GM21737 (cell line): ENCODE data around the gene LAGE3.

Experiments
- ATAC-seq: cut with Tn5 transposase; IDR thresholded peaks from one replicate; pipeline ENCODE4 v1.9.1; 2021; ENCODE audit warnings: mild to moderate bottlenecking, moderate library complexity; ENCODE audit not compliant: unreplicated experiment

LAGE3 gene

DNA sequence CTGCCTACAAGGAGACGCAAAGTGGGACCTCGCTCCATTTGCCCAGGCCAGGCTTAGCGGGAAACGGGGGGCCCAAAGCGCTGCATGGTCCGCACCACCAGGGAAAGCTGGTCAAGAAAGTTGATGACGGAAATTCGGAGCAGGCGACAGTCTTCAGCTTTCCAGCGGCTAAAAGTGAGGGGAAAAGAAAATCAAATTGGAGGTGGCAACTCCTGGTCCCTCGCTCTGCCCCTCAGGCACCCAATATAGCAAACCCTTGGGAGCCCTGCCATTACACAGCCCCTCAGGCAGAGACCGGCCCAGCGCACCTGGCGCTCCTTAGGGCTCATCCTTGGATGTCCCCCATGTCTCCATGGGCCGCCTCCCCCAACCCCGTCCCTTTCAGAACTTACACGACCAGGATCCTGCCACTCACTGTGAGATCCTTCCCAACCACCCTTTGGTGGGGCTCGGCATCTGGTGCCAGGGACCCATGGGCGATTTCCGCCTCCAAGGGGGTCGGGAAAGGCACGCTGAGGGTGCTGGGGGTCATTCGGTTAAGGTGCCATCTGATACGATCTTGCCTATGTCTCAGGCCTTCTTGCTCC, 1.1 kb downstream of the LAGE3 start:
- ATAC-seq = no peak

DNA sequence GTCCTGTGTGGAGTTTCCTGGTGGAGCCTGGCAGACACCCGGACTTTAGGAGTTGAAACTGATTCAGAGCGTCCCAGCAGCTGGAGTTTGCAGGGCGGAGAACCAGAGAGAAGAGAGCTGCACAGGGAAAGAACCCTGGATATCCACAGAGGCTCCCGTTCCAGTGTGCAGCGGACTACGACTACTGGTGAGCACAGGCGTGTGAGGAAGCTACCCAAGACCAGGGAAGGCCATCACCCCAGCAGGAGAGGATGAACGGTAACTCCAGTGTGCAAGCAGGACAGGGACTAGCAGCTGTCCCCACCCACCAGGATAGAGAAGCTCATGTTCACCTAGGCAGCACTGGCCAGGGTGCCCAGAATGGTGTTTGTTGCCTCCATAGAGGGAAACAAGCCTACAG, 2.3 kb downstream of the LAGE3 start:
- no peak for ATAC-seq

DNA sequence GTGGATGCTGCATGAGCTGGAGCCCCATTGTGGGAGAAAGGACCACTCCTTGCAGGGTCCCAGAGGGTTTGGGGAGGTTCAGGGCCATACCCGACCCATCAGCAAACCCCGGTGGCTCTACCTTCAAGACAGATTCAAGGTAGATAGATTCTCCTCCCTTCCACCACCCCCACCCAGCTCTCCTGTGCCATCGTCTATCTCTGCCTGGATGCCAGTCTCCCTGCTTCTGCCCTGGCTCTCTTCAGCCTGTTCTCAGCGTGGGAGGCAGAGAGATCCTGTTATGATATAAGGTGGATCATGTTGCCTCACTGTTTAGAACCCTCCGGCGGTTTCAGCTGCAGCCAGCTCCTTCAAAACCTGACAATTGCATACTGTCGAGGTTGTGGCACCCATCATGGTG, 5.4 kb downstream of the LAGE3 start:
- no peak for ATAC-seq

DNA sequence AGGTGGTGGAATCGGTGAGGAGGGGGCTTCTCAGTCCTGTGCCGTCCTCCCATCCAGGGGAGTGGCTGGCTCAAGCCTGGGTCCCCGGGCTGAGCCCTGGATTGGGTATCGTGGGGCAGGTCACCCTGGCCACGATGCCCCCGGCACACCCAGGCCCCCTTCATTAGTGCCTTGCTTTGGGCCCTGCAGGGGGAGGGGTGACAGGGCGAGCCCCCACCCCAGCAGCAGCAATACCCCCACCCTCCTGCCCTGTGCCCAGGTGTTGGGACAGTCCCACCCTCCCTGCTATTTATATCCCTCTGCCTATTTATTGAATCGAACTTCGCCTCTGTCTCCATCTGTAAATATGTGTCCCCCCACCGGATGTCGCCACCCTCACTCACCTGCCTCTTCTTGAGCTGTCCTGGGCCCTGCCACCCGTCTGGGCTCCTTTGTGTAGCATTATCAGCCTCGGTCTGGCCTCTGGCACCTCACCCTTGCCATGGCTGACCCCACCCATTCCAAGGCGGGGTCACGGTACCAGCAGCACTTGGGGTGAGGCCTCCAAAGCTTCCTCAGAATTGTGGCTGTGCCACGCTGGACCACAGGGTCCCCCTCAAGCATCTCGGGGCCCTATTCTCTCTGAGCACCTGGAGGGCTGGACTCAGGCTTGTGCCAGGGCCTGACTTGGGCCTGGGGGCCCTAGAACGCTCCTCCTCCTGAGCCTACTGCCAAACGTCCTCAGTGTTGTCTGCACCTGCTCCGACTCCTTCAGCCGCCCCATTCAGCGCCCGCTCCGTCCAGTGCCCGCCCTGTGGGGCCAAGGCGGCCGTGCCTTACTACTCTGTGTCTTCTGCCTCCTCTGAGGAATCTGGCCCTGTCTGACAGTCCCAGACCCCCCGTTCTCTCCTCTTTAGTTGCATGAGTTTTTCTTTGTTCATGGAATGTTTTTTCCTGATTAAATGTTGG, 6.1 kb downstream of the LAGE3 start:
- no peak for ATAC-seq

DNA sequence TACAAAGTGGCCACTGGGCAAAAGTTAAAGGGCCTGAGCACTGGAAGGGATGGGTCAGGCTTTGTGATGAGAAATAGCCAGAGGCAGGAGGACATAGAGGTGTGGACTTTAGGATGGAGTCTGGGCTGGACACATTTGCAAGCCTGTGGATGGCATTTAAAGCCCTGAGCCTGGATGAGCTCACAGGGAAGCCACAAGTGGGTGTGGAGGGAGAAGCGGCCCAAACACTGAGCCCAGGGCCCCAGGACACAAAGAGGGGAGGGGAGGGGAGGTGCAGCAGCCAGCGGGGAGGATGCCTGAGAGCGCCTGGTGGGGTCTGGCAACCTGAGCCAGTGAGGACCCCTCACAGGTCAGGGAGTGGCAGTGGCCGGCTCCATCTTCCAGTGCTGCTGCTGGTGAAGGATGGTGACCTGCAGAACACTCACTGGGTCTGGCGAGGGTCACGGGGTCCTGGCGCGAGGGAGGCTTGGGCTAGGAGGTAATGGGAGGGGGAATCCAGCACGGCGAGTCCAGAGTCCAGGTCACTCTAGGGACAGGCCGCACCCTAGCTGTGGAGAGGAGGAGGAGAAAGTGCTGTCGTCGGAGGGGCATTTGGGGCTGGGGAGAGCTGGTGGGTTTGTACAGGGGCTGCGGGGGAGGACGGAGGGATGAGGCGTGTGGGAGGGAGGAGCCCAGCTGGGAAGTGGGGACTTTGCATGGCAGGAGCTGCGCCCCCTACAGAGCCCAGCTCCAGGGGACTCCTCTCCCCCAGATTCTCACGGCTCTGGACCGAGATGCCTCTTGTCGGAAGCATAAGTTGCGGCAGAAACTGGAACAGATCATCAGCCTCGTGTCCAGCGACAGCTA, 7.0 kb downstream of the LAGE3 start:
- ATAC-seq = no peak

DNA sequence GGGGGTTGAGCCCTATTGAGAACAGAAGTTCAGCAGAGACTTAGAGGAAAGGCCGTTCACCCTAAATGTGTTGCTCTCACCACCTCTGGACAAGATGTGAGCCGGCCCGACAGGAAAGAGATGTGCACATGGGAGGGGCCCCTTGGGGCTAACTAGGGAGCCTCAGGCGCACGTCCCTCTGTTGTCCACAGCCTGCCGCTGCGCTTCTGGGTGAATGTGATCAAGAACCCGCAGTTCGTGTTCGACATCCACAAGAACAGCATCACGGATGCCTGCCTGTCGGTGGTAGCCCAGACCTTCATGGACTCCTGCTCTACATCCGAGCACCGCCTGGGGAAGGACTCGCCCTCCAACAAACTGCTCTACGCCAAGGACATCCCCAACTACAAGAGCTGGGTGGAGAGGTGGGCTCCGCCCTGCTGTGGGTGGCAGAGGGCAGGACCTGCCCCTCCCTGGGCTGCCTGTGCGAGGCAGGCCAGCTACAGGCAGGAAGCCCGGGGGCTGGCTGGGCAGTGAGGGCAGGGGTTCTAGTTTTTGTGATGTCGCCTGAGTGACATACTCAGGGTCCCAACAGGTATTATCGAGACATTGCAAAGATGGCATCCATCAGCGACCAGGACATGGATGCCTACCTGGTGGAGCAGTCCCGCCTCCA, 8.0 kb downstream of the LAGE3 start:
- ATAC-seq = no peak

DNA sequence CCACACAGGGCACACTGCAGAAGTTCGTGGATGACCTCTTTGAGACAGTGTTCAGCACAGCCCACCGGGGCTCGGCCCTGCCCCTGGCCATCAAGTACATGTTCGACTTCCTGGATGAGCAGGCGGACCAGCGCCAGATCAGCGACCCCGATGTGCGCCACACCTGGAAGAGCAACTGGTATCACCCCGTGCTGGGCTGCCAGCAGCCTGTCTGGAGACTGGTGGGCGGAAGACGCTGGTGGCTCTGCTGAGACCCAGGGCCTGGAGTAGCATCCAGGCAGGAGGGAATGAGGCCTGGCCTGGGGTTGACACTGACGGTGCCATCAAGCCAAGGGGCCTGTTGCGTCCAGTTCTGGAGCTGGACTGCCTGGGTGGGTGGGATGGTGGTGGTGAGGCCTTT, 8.6 kb downstream of the LAGE3 start:
- ATAC-seq = no peak

DNA sequence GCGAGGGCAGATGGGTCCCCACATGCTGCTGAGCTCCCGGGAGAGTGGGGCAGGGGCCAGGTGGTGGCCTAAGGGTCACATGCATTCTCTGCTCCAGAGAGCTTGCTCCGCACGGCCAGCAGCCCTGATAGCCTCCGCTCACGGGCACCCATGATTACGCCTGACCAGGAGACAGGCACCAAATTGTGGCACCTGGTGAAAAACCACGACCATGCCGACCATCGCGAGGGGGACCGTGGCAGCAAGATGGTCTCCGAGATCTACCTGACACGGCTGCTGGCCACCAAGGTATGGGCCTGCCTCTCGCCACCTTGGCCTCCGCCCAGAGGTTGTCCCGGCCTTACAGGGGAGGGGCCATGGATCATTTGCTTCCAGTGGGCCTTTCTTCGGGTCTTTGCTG, 9.2 kb downstream of the LAGE3 start:
- no peak for ATAC-seq

DNA sequence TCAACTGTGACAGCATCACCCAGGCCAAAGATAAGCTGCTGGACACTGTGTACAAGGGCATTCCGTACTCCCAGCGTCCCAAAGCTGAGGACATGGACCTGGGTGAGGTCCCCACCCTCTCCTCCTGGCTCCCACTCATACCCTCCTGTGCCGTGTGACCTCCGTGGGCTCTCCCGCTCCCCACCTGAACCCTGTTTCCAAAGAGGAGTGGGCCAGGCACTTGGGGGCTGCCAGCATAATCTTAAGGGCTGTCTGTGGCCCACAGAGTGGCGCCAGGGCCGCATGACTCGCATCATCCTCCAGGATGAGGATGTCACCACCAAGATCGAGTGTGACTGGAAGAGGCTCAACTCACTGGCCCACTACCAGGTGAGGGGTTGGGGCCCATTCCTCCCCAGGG, 10.0 kb downstream of the LAGE3 start:
- ATAC-seq = no peak

DNA sequence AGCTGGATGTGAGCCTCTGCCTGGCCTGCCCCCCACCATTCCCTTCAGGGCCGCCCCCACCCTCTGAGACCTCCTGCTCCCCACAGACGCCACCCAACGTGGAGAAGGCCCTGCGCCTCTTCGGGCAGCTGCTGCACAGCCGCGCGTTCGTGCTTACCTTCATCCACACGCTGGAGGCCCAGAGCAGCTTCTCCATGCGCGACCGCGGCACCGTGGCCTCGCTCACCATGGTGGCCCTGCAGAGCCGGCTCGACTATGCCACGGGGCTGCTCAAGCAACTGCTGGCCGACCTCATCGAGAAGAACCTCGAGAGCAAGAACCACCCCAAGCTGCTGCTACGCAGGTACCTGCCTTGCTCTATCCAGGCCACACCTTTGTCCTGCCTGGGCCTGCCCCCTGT, 10.9 kb downstream of the LAGE3 start:
- ATAC-seq = no peak

DNA sequence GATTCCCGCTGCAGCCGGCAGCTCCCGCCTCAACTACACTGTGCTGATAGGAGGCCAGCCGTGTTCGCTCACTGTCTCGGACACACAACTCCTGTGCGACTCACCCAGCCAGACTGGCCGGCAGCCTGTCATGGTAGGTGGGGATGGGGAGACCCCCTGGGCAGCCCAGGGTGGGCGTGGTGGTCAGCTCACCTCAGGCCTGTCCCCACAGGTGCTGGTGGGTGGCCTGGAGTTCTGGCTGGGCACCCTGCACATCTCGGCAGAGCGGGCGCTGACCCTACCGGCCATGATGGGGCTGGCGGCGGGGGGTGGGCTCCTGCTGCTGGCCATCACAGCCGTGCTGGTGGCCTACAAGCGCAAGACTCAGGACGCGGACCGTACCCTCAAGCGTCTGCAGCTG, 11.5 kb downstream of the LAGE3 start:
- no peak for ATAC-seq

DNA sequence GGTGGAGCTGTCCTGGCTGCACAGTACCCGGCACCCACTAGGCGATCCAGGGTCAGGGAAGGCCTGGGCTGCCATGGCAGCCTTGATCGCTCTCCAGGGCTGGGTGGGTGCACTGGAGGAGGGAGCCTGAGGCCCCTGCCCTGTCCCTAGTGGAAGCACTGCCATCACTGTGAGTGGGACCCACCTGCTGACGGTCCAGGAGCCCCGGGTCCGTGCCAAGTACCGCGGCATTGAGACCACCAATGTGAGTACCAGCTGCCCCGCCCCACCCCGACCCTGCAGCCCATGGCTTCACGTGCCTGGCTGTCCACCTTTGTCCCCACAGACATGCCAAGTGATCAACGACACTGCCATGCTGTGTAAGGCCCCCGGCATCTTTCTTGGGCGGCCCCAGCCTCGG, 12.2 kb downstream of the LAGE3 start:
- no peak for ATAC-seq

DNA sequence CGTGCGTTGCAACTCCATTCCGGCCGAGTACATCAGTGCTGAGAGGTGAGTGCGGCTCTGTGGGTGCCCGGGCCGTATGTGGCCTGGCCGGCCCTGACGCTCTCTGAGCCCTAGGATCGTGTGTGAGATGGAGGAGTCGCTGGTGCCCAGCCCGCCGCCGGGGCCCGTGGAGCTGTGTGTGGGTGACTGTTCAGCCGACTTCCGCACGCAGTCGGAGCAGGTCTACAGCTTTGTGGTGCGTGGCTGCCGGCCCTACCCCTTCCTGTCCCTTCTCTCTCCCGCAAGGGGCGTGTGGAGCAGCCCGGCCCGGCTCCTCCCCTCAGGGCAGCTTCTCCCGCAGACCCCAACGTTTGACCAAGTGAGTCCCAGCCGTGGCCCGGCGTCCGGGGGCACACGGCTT, 13.0 kb downstream of the LAGE3 start:
- ATAC-seq = no peak

DNA sequence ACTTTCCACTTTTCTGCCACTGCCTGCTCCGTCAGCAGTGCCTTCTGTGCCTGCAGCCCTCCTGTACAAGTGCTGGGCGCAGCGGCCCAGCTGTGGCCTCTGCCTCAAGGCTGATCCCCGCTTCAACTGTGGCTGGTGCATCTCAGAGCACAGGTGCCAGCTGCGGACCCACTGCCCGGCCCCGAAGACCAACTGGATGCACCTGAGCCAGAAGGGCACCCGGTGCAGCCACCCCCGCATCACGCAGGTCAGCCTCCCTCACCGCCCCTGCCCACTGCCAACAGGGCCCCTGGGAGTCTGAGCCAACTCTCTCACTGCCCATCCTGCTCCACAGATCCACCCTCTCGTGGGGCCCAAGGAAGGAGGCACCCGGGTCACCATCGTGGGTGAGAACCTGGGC, 13.5 kb downstream of the LAGE3 start:
- ATAC-seq = no peak

DNA sequence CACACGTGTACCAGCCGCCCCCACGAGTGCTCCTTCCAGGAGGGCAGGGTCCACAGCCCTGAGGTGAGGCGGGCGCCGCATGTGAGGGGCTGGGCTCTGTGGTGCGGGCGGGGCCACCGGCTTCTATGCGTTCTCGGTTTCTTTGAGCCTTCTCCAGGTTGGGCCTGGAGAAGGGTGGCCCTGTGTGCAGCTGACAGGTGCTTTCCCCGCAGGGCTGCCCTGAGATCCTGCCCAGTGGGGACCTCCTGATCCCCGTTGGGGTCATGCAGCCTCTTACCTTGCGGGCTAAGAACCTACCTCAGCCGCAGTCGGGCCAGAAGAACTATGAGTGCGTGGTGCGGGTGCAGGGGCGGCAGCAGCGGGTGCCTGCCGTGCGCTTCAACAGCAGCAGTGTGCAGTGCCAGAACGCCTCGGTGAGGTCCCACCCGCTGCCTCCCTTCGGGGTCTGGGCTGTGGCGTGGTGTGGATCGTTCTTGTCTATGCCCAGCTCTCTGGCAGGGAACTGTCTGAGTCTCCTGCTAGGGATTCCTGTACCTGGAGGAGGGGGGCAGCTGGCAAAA, 14.2 kb downstream of the LAGE3 start:
- no peak for ATAC-seq

DNA sequence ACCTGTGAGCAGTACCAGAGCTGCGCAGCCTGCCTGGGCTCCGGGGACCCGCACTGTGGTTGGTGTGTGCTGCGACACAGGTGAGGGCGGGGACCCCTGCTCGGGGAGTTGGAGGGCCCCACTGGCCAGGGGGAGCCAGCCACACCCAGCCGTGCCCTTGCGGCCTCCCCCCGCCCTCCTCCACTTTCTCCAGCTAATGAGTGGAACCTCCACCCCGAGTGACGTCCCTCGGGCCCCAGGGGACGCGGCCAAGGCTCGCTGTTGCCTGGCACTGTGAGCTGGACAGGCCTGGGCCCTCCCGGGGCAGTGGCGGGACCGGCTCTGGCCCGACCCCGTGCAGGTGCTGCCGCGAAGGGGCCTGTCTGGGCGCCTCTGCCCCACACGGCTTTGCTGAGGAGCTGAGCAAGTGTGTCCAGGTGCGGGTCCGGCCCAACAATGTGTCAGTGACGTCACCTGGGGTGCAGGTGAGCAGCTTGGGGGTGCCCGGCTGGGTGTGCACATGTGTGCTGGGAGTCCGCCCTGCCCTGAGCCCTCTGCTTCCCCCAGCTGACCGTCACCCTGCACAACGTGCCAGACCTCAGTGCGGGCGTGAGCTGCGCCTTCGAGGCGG, 15.4 kb downstream of the LAGE3 start:
- ATAC-seq = no peak

DNA sequence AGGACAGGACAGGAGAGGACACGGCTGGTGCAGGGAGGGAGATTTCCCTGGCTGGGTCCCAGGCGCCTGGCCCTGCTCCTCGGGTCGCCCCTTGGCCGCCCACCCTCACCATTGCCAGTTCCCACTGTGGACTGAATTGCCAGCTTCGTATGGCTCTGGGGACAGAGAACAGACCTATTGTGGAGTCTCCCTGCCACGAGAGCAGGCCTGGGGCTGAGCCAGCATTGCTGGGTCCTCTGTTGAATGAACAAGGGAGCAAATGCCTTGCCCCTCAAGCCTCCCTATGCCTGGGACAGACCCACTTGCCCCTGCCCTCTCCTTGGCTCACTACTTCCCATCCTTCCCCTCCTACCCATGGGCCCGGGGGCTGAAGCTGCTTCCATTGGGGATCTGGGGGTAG, 16.7 kb downstream of the LAGE3 start:
- no peak for ATAC-seq

DNA sequence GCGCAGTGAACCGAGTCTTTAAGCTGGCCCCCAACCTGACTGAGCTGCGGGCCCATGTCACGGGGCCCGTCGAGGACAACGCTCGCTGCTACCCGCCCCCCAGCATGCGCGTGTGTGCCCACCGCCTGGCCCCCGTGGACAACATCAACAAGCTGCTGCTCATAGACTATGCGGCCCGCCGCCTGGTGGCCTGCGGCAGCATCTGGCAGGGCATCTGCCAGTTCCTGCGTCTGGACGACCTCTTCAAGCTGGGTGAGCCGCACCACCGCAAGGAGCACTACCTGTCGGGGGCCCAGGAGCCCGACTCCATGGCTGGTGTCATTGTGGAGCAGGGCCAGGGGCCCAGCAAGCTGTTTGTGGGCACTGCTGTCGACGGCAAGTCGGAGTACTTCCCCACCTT, 18.8 kb downstream of the LAGE3 start:
- no peak for ATAC-seq

DNA sequence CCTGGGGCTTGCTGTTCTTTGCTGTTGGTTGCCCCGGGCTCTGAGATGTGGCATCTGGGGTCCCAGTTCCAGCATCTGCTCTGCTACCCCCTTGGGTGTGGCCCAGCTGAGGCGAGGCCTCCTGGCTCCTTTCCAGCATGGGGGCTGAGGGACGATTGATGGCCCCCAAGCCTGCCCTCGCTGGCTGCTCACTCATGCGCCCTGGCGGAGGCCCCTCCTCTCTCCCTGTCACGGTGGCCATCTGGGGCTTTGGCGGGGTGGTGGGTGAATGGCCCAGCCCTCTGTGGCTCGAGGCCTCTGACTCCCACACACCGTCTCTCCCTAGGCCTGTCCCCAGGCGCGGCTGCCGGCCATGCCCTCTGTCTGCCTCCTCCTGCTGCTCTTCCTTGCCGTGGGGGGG, 19.2 kb downstream of the LAGE3 start:
- no peak for ATAC-seq

DNA sequence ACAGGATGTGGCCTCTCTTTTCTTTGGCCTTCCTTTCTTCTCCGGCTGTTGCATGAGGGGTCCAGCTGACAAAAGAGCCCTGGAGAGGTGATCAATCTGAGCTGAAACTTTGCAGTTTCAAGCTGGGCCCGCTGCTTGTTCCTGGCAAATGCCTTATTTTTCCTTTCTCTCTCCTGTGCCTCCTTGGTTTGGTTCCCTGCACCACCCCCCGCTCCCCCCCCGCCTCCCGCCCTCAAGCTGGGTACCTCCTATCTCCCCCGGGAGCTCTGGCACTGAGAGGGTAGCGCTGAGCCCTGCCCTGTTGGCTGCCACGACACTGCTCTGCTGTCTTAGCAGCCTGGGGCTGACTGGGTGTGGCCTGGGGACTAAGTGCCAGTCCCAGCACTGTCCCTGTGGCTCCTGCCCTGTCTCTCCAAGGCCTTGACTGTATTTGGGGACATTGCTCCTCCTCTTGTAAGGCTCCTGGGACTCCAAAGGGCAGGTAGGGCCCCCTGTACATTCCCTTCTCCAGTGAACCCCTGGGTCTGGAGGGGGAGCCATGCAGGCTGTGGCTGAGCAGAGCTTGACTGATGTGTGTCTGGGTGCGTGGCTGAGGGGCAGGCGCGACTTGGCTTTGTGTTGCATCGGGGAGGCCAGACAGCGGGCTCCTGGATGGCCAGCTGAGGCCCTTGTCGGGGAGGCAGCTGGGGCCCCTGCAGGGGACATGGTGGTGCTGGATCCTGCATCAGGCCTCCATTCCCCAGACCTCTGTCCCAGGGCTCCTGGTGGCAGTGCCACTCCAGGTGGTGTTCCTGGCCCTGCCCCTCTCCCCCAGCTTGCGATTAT, 19.9 kb downstream of the LAGE3 start:
- ATAC-seq = no peak
